Esophagus (tissue), 2 donors: ENCODE measurements around the gene HPRT1. TPM values are rescaled to one million over a fixed set of nuclear protein-coding genes. Genes with fewer than 3 reads are reported as not detected.
A peak's percentile ranks its signal among the peaks of the same experiment; 100 is the strongest.
"Not testable (repeated sequence)": the region's sequence is repeated elsewhere in the genome, so short reads cannot be mapped to it uniquely, and the experiment has no call there.

ENCODE experiments used
- H3K27ac ChIP-seq, 2 donors: one replicate each; pipeline ENCODE4 v1.5.1; 2013; ENCODE audit warnings: low read depth in 2 of 2, mild to moderate bottlenecking in 2 of 2, inconsistent platforms in 1 of 2, low read length in 1 of 2, moderate library complexity in 1 of 2
- H3K27me3 ChIP-seq, 2 donors: one replicate each; pipeline ENCODE4 v1.6.1; 2013; ENCODE audit warnings: low read length in 2 of 2, control low read depth in 1 of 2, mild to moderate bottlenecking in 1 of 2; ENCODE audit not compliant: insufficient read depth in 2 of 2, control insufficient read depth in 1 of 2
- H3K36me3 ChIP-seq, 2 donors: one replicate each; pipeline ENCODE4 v1.6.1; 2013; ENCODE audit warnings: low read length in 1 of 2; ENCODE audit not compliant: control insufficient read depth in 2 of 2, insufficient read depth in 2 of 2
- H3K4me1 ChIP-seq, 2 donors: one replicate each; pipeline ENCODE4 v1.6.1; 2013; ENCODE audit warnings: low read length in 1 of 2; ENCODE audit not compliant: control insufficient read depth in 2 of 2, insufficient read depth in 2 of 2
- H3K4me3 ChIP-seq, 2 donors: one replicate each; pipeline ENCODE4 v1.5.1; 2013; ENCODE audit warnings: low read length in 2 of 2, mild to moderate bottlenecking in 2 of 2, low read depth in 1 of 2, moderate library complexity in 1 of 2
- H3K9me3 ChIP-seq, 2 donors: one replicate each; pipeline ENCODE4 v1.6.1; 2013; ENCODE audit warnings: mild to moderate bottlenecking in 2 of 2, low read depth in 1 of 2, low read length in 1 of 2, moderate library complexity in 1 of 2; ENCODE audit not compliant: control insufficient read depth in 2 of 2, insufficient read depth in 1 of 2
- WGBS, 2 donors: extraction: QIAGEN DNeasy Blood & Tissue Kit; methylation state at CpG; one replicate each; pipeline ENCODE4 v1.1.7; 2013; 5-methylcytosine and 5-hydroxymethylcytosine counted together
- polyA plus RNA-seq, 2 donors: library from polyadenylated mRNA; stranded (reverse); fragments of 200-250 nt; gene quantifications; one replicate each; pipeline ENCODE4 v1.2.3, GENCODE V29; 2013
- donor health status: healthy with polysubstance abuse.
- donor health status: Bipolar disorder and iron deficiency.

The HPRT1 gene
- polyA plus RNA-seq, 2 donors: 21.4 to 34.3 TPM

DNA sequence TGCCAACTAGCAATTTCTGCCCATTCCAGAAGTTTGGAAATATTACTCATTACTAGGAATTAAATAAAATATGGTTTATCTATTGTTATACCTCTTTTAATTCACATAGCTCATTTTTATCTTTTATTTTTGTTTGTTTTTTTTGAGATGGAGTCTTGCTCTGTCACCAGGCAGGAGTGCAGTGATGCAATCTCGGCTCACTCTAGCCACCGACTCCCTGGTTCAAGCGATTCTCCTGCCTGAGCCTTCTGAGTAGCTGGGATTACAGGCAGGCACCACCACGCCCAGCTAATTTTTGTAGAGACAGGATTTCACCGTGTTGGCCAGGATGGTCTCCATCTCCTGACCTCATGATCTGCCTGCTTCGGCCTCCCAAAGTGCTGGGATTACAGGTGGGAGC, 4.5 kb downstream of the HPRT1 start:
- H3K4me3 ChIP-seq, H3K27ac ChIP-seq, H3K36me3 ChIP-seq, H3K4me1 ChIP-seq, H3K9me3 ChIP-seq, H3K27me3 ChIP-seq: not testable (repeated sequence)
- 84 to 93% methylated on average over 6 of the region's 6 CpGs for WGBS, 2 donors

DNA sequence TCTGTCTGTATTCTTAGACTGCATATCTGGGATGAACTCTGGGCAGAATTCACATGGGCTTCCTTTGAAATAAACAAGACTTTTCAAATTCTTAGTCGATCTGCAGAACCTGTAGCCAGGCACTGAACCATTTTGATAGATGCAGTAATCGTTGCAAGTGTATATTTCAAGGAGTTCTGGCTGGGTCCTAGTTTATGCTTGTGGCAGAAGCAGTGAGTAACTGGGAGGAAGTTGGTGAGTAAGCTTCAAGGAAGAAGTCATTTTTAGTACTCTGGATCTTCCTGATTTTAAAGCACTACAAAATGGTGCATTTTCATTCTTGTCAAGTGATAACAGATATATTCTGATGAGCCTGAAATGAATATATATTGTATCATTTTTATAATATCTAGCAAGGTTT, 9.5 kb downstream of the HPRT1 start:
- H3K27me3 ChIP-seq: no peaks in the 10 kb centered on the region
- no peak overlapping the region for H3K4me3 ChIP-seq
- WGBS, 2 donors: 35 to 41% methylated on average over 2 of the region's 2 CpGs
- H3K36me3 ChIP-seq: no peaks in the 10 kb centered on the region
- H3K4me1 ChIP-seq: peaks cover 0 to under 1% of the 10 kb centered on the region in 2 donors
- H3K27ac ChIP-seq: no peak overlapping the region
- H3K9me3 ChIP-seq: no peaks in the 10 kb centered on the region

GRCh38 chrX:134470013-134470412, 10.0 kb downstream of the HPRT1 start:
- no peaks in the 10 kb centered on the region for H3K4me1 ChIP-seq
- H3K27me3 ChIP-seq: no peaks in the 10 kb centered on the region
- WGBS, 2 donors: 72 to 81% methylated on average over 1 of the region's 1 CpG
- no peak overlapping the region for H3K4me3 ChIP-seq
- no peaks in the 10 kb centered on the region for H3K9me3 ChIP-seq
- H3K27ac ChIP-seq: peak overlapping the region in 1 of 2 donors; percentile 13
- no peaks in the 10 kb centered on the region for H3K36me3 ChIP-seq

- Histone ChIP-seq H3K36me3 (no peaks in the 10 kb centered on the region), H3K4me1 (no peaks in the 10 kb centered on the region), H3K27ac (no peak overlapping the region), H3K4me3 (no peak overlapping the region), H3K9me3 (no peaks in the 10 kb centered on the region), H3K27me3 (no peaks in the 10 kb centered on the region)
- 87 to 96% methylated on average over 6 of the region's 6 CpGs for WGBS, 2 donors
Measured at GRCh38 chrX:134472041-134472440, 12.1 kb downstream of the HPRT1 start.

DNA sequence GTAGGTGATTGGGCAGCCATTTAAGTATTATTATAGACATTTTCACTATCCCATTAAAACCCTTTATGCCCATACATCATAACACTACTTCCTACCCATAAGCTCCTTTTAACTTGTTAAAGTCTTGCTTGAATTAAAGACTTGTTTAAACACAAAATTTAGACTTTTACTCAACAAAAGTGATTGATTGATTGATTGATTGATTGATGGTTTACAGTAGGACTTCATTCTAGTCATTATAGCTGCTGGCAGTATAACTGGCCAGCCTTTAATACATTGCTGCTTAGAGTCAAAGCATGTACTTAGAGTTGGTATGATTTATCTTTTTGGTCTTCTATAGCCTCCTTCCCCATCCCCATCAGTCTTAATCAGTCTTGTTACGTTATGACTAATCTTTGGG, 16.3 kb downstream of the HPRT1 start:
- no peaks in the 10 kb centered on the region for H3K4me1 ChIP-seq
- H3K27me3 ChIP-seq: no peaks in the 10 kb centered on the region
- no peak overlapping the region for H3K27ac ChIP-seq
- 55 to 89% methylated on average over 1 of the region's 1 CpG for WGBS, 2 donors
- H3K36me3 ChIP-seq: no peaks in the 10 kb centered on the region
- no peak overlapping the region for H3K4me3 ChIP-seq
- H3K9me3 ChIP-seq: no peaks in the 10 kb centered on the region

DNA sequence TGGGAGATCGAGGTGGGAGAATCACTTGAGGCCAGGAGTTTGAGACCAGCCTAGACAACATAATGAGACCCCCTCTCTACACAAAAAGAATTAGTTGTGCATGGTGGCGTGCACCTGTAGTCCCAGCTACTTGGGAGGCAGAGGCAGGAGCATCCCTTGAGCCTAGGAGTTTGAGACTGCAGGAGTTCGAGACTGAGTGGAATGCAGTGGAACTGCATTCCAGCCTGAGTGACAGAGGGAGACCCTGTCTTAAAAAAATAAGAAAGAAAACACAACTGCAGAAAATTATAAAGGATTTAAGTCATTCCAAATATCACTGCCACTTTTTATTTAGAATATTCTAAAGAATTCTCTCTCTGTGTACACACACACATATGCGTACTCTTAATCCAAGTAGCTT, 18.4 kb downstream of the HPRT1 start:
- Histone ChIP-seq H3K36me3 (no peaks in the 10 kb centered on the region), H3K27me3 (no peaks in the 10 kb centered on the region), H3K4me3 (no peak overlapping the region), H3K9me3 (no peaks in the 10 kb centered on the region), H3K4me1 (no peaks in the 10 kb centered on the region), H3K27ac (no peak overlapping the region)
- WGBS, 2 donors: 79 to 94% methylated on average over 4 of the region's 4 CpGs

DNA sequence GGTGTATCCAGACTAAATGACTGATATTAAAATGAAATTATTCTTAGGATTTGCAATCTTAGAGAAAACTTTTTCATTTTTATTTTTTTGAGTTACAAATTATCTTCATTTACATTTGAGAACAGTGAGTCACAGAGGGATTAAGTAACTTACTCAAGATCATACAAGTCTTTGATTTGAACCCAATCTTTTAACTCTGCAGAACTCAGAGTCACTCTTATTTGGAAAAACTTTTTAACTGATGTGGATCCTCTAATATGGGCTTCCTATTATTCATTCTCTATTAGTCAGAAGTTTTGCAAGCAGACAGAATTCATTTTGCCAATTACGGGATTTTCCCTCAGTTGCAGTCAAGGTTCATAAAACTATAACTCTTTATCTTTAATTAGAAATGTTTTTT, 20.1 kb downstream of the HPRT1 start:
- Histone ChIP-seq H3K27me3 (no peaks in the 10 kb centered on the region), H3K4me3 (no peak overlapping the region), H3K9me3 (no peaks in the 10 kb centered on the region), H3K27ac (no peak overlapping the region), H3K4me1 (no peaks in the 10 kb centered on the region), H3K36me3 (no peaks in the 10 kb centered on the region)
- 39 to 69% methylated on average over 1 of the region's 1 CpG for WGBS, 2 donors

DNA sequence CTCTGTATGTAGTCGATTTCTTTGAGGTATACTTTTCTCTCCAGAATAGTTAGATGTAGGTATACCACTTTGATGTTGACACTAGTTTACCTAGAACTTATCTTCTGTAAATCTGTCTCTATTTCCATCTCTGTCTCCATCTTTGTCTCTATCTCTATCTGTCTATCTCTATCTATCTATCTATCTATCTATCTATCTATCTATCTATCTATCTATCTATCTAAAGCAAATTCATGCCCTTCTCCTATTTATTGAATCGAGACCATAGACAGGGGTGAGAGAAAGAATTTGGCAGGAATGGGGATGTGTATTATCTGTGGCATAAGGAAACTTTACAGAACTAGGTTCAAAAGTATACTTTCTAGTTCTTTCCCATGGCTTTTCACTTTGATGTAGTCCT, 21.4 kb downstream of the HPRT1 start:
- H3K4me1 ChIP-seq: no peaks in the 10 kb centered on the region
- WGBS, 2 donors: 67 to 89% methylated on average over 2 of the region's 2 CpGs
- no peak overlapping the region for H3K27ac ChIP-seq
- H3K36me3 ChIP-seq: no peaks in the 10 kb centered on the region
- H3K9me3 ChIP-seq: no peaks in the 10 kb centered on the region
- no peaks in the 10 kb centered on the region for H3K27me3 ChIP-seq
- no peak overlapping the region for H3K4me3 ChIP-seq

DNA sequence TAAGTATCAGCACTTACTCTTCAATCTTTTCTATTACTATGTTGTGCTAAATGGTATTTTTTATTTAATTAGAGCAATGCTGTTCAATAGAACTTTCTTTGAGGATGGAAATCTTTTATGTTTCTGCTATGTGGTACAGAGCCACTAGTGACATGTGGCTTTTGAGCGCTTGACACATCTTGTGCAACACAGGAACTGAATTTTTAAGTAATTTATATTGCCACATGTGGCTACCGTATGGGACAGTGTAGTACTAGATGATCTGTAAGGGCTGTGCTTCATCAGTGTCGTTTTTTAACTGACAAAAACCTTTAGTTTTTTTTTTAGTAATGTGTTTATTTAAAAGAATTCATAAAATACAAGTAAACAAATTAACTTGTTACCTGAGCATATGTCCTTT, 22.4 kb downstream of the HPRT1 start:
- no peaks in the 10 kb centered on the region for H3K36me3 ChIP-seq
- no peaks in the 10 kb centered on the region for H3K9me3 ChIP-seq
- H3K27me3 ChIP-seq: no peaks in the 10 kb centered on the region
- H3K27ac ChIP-seq: no peak overlapping the region
- no peak overlapping the region for H3K4me3 ChIP-seq
- WGBS, 2 donors: 65 to 77% methylated on average over 3 of the region's 3 CpGs
- no peaks in the 10 kb centered on the region for H3K4me1 ChIP-seq

- WGBS, 2 donors: 56 to 74% methylated on average over 1 of the region's 1 CpG
- Histone ChIP-seq H3K4me3 (no peak overlapping the region), H3K4me1 (no peaks in the 10 kb centered on the region), H3K9me3 (no peaks in the 10 kb centered on the region), H3K27ac (no peak overlapping the region), H3K27me3 (no peaks in the 10 kb centered on the region), H3K36me3 (no peaks in the 10 kb centered on the region)
Measured at GRCh38 chrX:134484039-134484438, 24.1 kb downstream of the HPRT1 start.
